ENCODE results near the gene IPCEF1.

DNA sequence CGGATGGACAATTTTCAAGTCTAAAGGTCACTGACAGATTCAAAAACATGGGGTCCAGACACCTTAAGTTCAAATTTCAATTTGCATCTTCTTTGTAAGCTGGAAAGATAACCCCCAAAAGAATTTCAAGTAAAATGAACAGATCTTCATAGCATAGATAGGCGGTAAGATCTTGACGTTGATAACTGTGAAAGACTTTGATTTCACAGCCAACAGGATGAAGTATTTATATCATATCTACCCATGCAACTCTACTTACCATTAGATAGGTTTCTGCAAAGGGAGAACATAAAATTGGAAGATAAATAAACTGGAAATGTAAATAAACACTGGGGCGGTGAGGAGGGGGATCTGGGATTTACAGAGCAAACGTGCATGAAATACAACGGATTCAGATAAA is 137.8 kb downstream of the IPCEF1 start:
- TF ChIP-seq POLR2A (IDR thresholded peaks at IDR 0.05; ENCODE audit: low read depth, low read length) (no peak), CTCF (IDR thresholded peaks at IDR 0.05; ENCODE audit: extremely low read depth in 1 of 2, insufficient read depth in 1 of 2, low read depth in 1 of 2, low read length in 2 of 2) (no peak), MYC (IDR thresholded peaks at IDR 0.05; ENCODE audit: low read depth, low read length) (no peak), POLR2AphosphoS5 (IDR thresholded peaks at IDR 0.05; ENCODE audit: insufficient read depth, low read depth, low read length) (no peak), MAX (IDR thresholded peaks at IDR 0.05; ENCODE audit: insufficient read depth, insufficient read length) (no peak), JUN (IDR thresholded peaks at IDR 0.05; ENCODE audit: borderline replicate concordance, insufficient read depth, insufficient read length, low read depth) (no peak), EZH2 (IDR thresholded peaks at IDR 0.05; ENCODE audit: borderline replicate concordance, low read depth, low read length, severe bottlenecking) (no peak), FOS (IDR thresholded peaks at IDR 0.05; ENCODE audit: borderline replicate concordance, insufficient read depth, low read length) (no peak)
